Tibial nerve (tissue), 4 donors: ENCODE results near the gene DAND5.

Source experiments
- CTCF ChIP-seq, 5 experiments: fragments of 200-600 bp in 3 of 5; fragments of 450-650 bp in 2 of 5; sonication (generic) in 3 of 5; IDR thresholded peaks; one replicate each; pipeline ENCODE4 v1.5.1; 2016 to 2019; ENCODE audit warnings: antibody characterized with exemption in 5 of 5, mild to moderate bottlenecking in 3 of 5, moderate library complexity in 2 of 5
- EP300 ChIP-seq, 2 donors: sonication (generic); formaldehyde crosslinking; IDR thresholded peaks; one replicate each; pipeline ENCODE4 v1.6.1; 2017; ENCODE audit warnings: antibody characterized with exemption in 2 of 2, mild to moderate bottlenecking in 1 of 2

- no peak for TF ChIP-seq CTCF (IDR thresholded peaks at IDR 0.05)
- TF ChIP-seq EP300 (IDR thresholded peaks at IDR 0.05) = no peak
Measured at GRCh38 chr19:12946731-12947496, 22.5 kb upstream of the DAND5 start.
